SH-SY5Y (cell line): ENCODE measurements around the gene GAB2.

Source experiments
- GATA2 ChIP-seq: IDR thresholded peaks from 2 replicates; pipeline ENCODE4 v1.6.1; 2011; ENCODE audit warnings: mild to moderate bottlenecking, low read depth, low read length
- GATA3 ChIP-seq: IDR thresholded peaks from 2 replicates; pipeline ENCODE4 v1.6.1; 2011; ENCODE audit warnings: low read depth, mild to moderate bottlenecking, low read length, moderate library complexity

Gene GAB2

GRCh38 chr11:78221396-78222315, 196.0 kb downstream of the GAB2 start:
- 0 out of 2 replicates have a peak, but pooled peaks have one; percentile 34 for TF ChIP-seq GATA2
- no peak for TF ChIP-seq GATA3

DNA sequence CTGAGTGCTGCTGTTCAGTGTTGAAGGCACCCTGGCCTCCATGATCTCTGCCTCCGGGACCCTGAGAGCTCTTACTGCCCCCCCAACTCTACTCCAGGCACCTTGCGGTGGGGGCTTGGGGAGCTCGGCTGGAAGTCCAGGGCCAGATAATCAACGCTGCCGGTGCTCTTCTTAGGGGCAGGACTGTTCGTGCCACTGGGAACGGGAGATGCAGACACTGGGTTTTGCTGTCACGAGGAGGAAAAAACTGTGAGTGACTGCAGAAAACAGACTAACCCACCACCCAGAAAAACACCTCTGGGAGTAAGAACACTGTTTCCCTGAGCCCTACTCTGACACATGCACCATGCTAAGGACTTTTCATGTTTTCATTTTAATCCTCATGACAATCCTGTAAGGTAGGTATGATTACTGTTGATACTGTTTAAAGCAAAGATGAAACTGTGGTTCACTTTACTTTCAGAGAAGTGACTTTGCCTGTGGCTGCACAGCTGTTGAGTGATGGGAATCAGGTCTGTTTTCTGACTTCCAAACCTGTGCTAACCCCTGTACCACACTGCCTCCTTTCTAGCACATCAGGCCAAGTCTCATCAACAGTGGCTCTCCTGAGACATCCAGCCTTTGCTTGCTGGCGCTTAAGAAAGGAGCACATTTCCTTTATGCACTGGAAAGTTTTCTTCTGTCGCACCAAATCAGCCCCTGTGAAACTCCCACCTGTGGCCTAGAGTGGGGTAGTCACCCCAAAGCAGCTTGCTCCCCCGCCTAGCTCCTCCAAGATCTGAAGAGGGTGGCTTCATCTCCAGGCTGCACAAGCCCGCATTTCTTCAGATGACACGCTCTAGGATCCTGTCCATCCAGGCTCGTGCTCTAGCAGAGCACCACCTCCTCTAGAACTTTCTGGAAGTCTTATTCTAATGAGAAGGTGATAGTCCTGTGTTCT, 197.1 kb downstream of the GAB2 start:
- TF ChIP-seq GATA3 (no peak), GATA2 (no peak)

DNA sequence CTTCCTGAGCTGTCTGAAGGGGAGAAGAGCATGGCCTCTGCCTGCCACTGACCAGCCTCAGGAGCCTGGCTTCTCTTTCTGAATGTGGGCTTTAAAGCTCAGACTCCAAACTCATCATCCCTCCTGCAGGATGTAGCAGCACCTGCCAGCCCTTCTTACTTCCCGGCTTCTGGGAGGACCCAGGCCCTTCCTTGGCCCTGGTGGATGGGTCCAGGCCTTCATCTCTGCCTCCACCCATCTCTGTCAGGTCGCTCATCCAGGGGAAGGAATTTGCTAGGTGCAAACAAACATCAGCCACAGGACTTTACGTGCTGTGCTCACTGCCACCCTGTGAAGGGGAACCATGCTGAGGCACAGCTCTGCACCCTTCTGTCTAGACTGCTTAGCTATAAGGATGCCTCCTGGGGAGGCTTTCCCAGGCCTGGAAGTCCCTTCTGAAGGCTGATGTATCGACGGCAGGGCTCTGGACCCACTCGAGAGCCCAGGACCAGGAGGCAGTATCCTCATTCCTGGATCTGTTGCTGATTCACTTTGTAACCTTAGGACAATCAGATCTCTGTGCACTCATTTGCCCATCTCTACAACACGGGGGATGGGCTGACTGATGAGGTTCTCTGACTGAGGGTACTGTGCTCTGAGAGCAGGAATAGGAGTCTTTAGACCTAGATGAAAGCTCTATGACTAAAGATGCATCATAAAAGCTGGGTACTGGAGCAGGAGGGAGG, 198.0 kb downstream of the GAB2 start:
- no peak for TF ChIP-seq GATA3
- TF ChIP-seq GATA2 = no peak

- no peak for TF ChIP-seq GATA3
- TF ChIP-seq GATA2 = no peak
These were observed 198.7 kb downstream of the GAB2 start for GRCh38 chr11:78218707-78219492.

DNA sequence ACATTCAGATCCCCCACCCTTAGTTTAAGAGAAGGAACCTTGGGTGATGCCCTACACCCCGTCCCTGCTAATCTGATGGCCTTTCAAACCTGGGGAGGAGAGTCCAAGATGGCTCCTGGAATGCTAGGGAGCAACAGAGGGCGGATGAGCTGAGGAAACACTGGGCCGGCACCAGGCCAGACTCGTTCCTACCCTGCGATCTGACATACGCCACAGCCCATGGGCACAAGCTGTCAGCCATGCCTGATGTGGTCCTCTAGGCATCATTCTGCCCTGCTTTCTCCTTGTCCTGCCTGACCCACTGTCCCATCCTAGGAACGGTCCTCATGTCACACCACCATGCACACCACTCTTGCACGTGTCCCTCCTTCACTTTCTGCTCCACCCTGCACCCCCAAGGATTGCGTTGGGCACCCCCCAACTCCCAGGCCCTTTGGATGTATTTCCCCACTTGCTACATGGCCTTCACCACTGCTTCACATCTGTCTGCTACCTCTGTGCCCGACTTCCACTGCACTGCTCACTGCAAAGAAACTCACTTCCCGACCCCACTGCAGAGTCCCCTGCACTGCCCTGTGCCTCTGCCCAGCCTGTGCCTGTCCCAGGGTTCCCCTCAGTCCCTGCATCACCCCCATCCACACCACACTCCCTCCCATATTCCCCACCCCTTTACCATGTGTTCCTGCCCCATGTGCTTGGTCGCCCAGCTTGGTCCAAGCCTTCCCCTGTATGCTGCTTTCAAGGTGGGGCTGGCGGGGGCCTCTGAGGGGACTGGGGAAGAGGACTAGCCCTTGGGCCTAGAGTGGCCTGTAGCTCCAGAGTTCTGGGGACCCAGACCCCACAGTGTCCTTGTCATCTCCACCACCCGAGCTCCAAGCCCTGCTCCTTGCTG, 199.7 kb downstream of the GAB2 start:
- TF ChIP-seq GATA3 (no peak), GATA2 (no peak)

GRCh38 chr11:78216571-78217287, 200.9 kb downstream of the GAB2 start:
- TF ChIP-seq GATA3 (no peak), GATA2 (no peak)

GRCh38 chr11:78216021-78216420, 201.6 kb downstream of the GAB2 start:
- no peak for TF ChIP-seq GATA3
- TF ChIP-seq GATA2 = no peak

DNA sequence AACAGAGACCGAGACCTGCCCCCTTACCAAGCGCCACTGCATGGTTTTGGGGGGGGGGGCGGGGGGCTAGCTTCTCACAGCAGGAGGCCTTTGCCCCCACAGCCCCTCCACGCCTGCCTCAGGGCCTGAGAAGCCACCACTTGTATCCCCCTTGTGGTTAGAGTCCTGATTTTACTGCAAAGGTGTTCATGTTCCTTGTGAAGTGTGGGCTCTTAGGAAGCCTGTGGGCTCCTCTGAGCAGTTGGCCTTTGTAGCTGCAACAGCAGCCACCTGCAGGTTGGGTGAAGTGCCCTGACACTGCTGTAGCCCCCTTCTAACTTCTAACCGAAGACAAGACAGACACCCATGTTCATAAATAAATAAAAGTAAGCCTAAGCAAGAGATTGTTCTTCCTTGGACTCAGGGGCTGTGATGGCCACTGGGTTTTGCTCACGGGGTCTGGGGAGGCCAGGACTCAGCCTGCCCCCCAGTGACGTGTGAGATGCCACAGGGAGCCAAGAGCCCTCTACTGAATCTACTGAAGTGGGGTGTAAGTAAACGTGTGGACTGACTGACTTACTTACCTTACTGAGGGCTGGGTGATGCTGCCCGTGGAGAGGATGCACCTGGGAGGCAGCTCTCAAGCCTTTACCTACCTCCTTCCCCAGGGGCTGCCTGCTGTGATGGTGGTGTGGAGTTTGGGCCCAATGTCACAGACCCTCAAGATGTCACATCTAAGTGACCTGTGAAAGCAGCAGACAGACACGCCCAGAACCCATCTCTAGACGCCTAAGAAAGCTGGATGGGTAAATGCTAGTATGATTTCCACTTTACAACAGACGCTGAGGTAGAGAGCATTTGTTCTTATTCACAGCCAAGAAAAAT, 203.1 kb downstream of the GAB2 start:
- TF ChIP-seq GATA3 = no peak
- TF ChIP-seq GATA2 = no peak

DNA sequence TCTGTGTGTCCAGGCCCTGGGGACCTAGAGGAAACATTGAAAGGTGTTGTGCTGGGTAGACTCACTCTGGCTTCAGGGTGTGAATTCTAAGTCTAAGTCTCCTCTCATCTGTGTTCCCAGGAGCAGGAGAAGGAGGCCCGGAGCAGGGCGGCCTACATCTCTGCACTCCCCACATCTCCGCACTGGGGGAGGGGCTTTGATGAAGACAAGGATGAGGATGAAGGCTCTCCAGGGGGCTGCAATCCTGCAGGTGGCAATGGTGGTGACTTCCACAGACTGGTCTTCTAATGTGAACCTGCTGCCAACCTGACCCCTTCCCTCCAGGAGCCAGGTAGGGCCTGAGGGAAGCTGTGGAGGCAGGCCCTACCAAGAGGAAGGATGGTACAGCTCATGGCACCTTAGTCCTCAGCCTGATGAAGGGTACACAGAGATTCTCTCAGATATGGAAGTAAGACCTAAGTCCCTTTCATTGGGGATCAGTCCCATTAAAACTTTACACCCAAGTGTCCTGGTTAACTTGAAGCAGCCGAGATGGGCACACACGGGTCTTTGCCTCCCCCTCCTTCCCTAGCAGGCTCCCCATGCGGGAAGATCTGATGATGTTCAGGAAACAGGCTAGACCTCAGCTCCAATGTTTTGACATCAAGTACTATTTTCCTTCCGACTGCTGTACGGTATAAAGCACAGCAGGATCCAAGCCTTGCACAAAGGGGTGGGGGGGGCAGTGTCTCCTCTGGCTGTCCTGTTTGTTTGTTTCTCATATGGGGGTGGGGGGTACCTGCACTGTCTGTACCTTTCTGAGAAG, 203.9 kb downstream of the GAB2 start:
- TF ChIP-seq GATA3 (no peak), GATA2 (no peak)

DNA sequence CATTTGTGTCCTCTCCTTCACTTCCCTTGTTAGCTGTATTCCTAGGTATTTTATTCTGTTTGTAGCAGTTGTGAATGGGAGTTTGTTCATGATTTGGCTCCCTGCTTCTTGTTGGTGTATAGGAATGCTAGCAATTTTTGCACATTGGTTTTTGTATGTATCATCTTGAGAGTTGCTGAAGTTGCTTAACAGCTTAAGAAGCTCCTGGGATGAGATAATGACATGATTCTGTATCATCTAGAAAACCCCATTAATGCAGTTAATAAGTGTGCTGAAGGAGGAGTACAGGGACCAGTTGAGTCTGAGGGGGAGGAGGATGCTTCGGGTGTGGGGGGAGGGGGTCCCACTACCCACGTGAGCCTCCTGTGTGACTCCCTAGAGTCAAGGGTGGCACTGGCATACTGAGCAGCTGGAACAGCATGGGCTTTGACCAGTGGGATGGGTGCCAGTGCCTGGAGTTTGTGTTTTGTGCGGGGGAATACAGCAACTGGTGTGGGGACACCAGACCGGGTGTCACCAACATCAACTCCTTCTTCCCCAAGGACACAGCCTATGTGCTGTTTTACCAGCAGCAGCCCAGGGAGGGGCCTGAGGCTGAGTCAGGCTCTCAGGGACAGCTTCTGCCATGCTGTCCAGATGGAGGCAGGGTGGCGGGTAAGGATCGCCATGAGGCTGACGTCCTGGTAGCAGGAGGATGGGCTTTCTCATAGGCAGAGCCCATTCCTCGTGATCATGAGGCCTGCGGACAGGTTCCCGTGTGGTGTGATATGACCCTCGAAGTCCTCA, 204.8 kb downstream of the GAB2 start:
- TF ChIP-seq GATA3 = no peak
- TF ChIP-seq GATA2 = no peak
